NCI-H510A treated with DMSO at 0.1 percent for 48 hours (cell line): ENCODE measurements around the gene SNIP1.
"Not testable (repeated sequence)": the region's sequence is repeated elsewhere in the genome, so short reads cannot be mapped to it uniquely, and the experiment has no call there.

Experiments
- DNase-seq: peaks from one replicate; lab custom pipeline; 2025; lab: John Stamatoyannopoulos, UW

SNIP1 gene

GRCh38 chr1:37513795-37514349, 40.2 kb downstream of the SNIP1 start:
- DNase-seq = peak; percentile 100

DNA sequence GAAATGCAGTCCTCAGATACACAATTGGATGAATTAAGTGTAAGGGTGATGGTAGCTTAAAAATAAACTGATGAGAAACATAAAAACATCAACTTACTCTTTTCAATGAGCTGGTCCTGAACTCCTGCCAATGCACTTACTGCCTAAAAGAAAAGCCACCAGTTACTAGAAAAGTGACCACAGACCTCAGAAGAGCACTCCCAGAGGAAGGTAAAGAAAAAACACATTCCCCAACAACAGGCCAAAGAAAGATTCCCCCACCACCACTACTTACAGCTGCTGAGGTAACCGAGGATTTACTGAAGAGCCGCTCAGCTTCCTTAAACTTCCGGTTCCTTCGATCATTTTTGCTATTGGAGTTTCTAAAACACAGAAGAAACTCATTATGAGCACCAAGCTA, 44.9 kb downstream of the SNIP1 start:
- peak; percentile 87 for DNase-seq

- no peak for DNase-seq
These were observed 47.4 kb downstream of the SNIP1 start for GRCh38 chr1:37506740-37507139.

GRCh38 chr1:37502791-37503190, 51.3 kb downstream of the SNIP1 start:
- DNase-seq = not testable (repeated sequence)

DNA sequence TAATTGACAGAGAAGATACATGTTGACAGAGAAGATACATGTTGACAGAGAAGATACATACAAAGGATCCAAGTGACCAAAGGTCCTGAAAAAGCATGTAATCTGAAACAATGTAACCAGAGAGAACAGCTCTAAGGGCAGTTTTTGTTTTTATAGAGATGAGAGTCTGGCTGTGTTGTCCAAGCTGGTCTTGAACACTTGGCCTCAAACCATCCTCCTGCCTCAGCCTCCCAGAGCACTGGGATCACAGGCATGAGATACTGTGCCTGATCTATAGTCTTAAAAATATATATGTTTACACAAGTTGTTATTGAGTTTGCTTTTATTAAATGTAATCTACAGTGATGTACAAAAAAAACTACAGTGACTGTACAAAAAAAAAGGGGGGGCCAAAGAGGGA, 52.0 kb downstream of the SNIP1 start:
- DNase-seq = no peak

- DNase-seq = no peak
These were observed 52.4 kb downstream of the SNIP1 start for GRCh38 chr1:37501661-37502060.

GRCh38 chr1:37498872-37499617, 55.0 kb downstream of the SNIP1 start:
- DNase-seq = peak; percentile 84

- peak; percentile 100 for DNase-seq
These were observed 56.3 kb downstream of the SNIP1 start for GRCh38 chr1:37497832-37498231.

- DNase-seq = no peak
These were observed 58.2 kb downstream of the SNIP1 start for GRCh38 chr1:37495875-37496274.

DNA sequence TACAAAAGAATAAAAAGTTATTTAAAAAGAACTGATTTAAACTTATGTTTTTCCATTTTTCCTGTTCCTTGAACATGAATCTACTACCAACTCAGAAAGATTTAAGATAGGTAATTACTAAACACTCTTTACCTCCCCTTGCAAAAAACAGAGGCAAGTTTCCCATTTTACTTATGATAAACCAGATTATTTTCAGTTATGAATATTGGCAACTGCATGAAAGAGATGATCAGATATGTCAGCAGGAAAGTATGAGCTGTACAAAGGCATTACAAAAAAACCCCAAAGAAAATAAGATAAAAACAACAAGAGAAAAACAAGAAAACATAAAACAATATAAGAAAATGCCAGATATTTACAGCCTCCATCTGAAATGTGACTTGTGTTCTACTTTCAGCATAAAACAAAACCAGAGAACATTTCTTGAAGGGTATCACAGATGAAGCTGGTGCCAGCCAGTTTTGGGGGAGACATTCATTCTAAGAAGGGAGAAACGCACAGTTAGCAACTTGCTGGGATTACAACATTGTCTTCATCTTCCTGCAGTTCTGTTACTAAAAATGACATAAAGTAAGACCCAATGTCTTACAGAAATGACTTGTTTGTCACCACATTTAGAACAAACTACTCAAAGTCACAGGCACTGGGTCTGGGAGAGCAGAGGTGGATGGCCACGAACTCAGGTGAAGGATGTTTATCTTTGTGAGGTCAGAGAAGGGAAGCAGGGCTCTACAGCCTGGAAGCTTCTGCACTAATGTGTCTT, 60.6 kb downstream of the SNIP1 start:
- no peak for DNase-seq

DNA sequence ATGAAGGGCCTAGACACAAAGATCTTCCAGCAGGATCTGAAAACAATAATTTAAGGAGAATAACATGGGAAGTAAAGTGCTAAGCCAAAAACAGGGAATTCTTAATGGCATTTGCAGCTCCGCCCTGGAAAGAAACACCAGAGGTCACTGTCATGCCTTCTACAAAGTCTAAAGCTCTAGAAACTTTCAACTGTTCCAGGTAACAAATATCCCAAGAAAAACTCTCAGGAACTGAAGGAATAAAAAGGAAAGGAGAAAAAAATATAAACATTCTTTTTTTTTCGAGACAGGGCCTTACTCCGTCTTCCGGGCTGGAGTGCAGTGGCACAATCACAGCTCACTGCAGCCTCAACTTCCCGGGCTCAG, 66.5 kb downstream of the SNIP1 start:
- no peak for DNase-seq

GRCh38 chr1:37486680-37487618, 67.1 kb downstream of the SNIP1 start:
- peak; percentile 99 for DNase-seq

DNA sequence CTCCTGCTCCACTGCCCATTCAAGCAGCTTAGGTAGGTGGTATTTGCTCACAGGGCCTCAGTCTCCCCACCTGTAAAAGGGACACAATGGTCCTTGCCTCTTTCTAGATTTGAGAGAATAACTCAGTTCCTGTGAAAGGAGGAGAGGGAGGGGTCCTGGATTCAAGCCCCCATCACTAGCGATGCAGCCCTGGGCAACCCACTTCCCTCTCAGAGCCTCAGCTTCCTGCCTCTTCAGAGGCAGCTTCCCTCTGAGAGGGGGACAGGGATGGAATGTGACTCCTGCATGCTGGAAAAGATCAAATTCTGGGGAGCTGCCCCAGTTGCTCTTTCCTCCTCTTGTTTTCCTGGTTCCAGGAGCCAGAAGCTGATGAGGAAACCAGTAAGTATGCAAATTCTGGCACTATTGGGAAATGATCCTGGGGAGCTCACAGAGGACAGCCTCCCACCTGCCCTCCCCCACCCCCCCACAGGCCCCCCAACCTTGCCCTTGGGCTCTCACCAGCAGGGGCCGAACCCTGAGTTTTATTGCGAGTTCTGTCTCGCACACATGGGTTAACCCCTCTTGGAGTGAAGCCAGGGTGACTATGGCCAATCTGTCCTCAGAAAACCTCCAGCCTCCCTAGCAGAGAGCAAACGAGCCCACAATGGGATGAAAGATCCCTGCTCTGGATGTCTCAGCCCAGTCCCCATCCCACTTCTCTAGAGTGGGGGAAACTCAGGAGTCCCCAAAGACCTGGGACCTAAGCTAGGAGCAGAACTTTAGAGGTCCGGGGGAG, 68.0 kb downstream of the SNIP1 start:
- no peak for DNase-seq
